HS-5 (cell line): ENCODE results near the gene HTD2.

Experiments
- DNase-seq: peaks from one replicate; pipeline ENCODE4 v3.0.0-alpha.2; 2012; ENCODE audit warnings: low read depth

HTD2 gene

DNA sequence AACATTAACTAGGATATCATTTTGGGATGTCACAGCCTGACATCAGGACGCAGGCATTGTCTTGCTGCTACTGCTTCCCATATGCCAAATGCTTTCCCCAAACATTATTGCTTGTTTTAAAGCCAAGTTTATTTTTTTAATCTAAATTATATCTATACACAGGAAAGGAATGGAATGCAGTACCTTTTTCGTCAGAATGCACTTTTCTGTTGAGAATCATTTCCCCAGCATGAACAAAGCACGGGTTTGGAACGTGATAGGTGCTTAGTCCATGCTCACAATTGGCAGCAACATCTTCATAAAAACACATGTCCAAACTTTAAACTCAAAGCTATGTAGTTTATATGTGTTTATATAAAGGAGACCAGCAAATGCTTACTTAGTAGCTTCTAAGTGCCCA is 52.5 kb downstream of the HTD2 start:
- no peak for DNase-seq

DNA sequence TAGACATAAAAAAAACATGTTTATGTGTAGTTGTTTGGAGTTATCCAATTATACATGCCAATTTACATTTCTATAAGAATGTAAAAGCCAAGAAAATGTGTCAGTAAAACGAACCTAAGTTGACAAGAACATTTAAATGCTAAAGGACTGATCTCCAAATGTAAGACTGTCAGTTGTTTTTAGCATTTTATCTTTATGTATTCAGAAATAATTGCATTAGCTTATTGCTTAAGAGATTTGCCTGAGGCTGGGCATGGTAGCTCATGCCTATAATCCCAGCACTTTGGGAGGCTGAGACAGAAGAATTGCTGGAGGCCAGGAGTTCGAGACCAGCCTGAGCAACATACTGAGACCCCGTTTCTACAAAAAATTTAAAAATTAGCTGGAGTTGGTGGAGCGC is 53.3 kb downstream of the HTD2 start:
- DNase-seq: no peak

DNA sequence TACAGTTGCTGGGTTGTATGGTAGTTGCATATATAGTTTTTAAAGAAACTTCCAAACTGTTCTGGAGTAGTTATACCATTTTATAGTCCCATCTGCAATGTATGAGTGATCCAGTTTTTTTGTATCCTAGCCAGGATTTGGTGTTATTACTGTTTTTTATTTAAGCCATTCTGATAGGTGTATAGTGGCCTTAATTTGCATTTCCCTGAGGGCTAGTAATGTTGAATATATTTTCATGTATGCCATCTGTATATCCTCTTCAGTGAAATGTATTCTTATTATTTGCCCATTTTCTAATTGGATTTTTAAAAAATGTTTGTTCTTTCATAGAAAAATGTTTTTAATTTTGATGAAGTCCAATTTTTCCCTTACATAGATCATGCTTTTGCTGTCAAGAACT is 55.5 kb downstream of the HTD2 start:
- DNase-seq: no peak

DNA sequence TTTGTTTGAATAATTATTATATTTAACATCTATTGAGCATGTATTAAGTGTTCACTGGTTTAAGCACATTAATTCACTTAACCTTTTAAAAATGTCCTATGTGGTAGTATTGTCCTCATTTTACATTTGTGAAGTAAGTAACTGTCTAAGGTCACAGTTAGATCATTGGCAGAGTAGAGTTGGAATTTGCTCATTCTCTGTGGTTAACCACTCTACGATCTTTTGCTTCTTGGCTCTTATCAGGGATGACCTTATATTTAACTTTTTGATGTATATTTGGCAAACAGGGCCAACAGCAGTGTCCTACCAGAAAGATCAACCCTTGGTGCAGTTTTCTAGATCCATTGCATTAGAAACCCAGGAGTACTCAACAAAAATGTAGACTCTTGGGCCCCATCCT is 60.4 kb downstream of the HTD2 start:
- no peak for DNase-seq

DNA sequence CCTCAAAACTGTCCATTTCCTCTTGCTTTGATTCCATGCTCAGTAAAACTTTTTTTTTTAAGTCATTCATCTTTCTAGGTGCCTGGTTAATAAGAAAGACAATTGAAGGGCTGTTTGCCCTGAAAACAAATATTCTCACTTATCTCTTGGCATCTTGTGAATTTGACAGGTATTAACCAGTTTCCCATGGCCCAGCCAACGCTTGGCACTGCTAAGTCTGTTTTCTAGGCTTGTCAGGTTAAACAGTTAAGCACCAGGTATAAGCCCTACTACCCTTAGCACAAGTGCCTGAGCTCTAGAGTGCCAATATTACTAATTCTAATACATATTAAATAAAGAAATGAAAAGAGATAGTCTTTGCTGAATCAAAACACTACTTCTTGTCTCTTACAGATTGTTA is 62.7 kb downstream of the HTD2 start:
- DNase-seq: no peak
